ENCODE data around the gene KMO.

Gene KMO

DNA sequence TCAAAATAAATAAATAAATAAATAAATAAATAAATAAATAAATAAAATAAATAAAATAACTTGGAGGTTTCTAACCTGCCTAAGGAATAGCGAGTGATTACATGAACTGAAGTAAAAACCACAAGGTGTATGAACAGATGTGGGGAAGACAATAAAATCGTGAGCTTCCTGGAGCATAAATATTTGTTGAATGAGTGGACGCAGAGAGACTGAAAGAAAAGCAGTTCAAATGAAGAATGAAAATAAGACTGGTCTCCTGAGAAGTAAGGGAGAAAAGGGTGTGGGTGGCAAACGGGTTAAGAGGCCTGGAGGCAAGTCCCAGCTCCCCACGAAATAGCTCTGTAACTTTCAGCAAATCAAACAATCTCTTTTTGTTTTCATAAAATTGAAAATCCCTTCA, 74.4 kb downstream of the KMO start:
- no peaks in the 10 kb centered on the region for H3K9me3 ChIP-seq (ENCODE audit: control insufficient read depth in 5 of 5, low read length in 5 of 5)
- no peak overlapping the region for H3K4me3 ChIP-seq (ENCODE audit: low read depth in 1 of 5, low read length in 5 of 5)
- peaks cover 0 to 10% (median 0%) of the 10 kb centered on the region in 5 donors for H3K4me1 ChIP-seq (ENCODE audit: control insufficient read depth in 5 of 5, insufficient read depth in 5 of 5, low read length in 5 of 5)
- no peak overlapping the region for H3K27ac ChIP-seq (ENCODE audit: low read depth, low read length)
- H3K36me3 ChIP-seq (ENCODE audit: control insufficient read depth in 5 of 5, insufficient read depth in 5 of 5, low read length in 5 of 5): no peaks in the 10 kb centered on the region
- H3K9ac ChIP-seq (ENCODE audit: low read length in 5 of 5): no peak overlapping the region
- H3K27me3 ChIP-seq (ENCODE audit: control insufficient read depth in 5 of 5, insufficient read depth in 4 of 5, low read length in 5 of 5): no peaks in the 10 kb centered on the region

DNA sequence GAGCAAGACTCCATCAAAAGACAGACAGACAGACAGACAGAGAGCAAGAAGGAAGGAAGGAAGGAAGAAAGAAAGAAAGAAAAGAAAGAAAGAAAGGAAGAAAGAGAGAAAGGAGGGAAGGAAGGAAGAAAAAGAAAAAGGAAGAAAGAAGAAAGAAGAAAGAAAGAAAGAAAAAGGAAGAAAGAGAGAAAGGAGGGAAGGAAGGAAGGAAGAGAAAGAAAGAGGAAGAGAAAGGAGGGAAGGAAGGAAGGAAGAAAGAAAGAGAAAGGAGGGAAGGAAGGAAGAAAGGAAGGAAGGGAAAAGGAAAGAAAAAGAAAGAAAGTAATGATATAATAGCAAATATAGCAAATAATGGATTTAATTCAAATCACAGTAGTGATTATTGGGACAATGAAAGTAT, 75.3 kb downstream of the KMO start:
- H3K9ac ChIP-seq (ENCODE audit: low read length in 5 of 5): no peak overlapping the region
- no peaks in the 10 kb centered on the region for H3K9me3 ChIP-seq (ENCODE audit: control insufficient read depth in 5 of 5, low read length in 5 of 5)
- no peaks in the 10 kb centered on the region for H3K36me3 ChIP-seq (ENCODE audit: control insufficient read depth in 5 of 5, insufficient read depth in 5 of 5, low read length in 5 of 5)
- H3K27me3 ChIP-seq (ENCODE audit: control insufficient read depth in 5 of 5, insufficient read depth in 4 of 5, low read length in 5 of 5): no peaks in the 10 kb centered on the region
- no peak overlapping the region for H3K27ac ChIP-seq (ENCODE audit: low read depth, low read length)
- no peak overlapping the region for H3K4me3 ChIP-seq (ENCODE audit: low read depth in 1 of 5, low read length in 5 of 5)
- H3K4me1 ChIP-seq (ENCODE audit: control insufficient read depth in 5 of 5, insufficient read depth in 5 of 5, low read length in 5 of 5): peaks cover 0 to 10% (median 3%) of the 10 kb centered on the region in 5 donors

- Histone ChIP-seq H3K4me1 (ENCODE audit: control insufficient read depth in 5 of 5, insufficient read depth in 5 of 5, low read length in 5 of 5) (peaks cover 0 to 10% (median 3%) of the 10 kb centered on the region in 5 donors), H3K27ac (ENCODE audit: low read depth, low read length) (no peak overlapping the region), H3K4me3 (ENCODE audit: low read depth in 1 of 5, low read length in 5 of 5) (no peak overlapping the region), H3K9ac (ENCODE audit: low read length in 5 of 5) (no peak overlapping the region), H3K36me3 (ENCODE audit: control insufficient read depth in 5 of 5, insufficient read depth in 5 of 5, low read length in 5 of 5) (no peaks in the 10 kb centered on the region), H3K9me3 (ENCODE audit: control insufficient read depth in 5 of 5, low read length in 5 of 5) (no peaks in the 10 kb centered on the region), H3K27me3 (ENCODE audit: control insufficient read depth in 5 of 5, insufficient read depth in 4 of 5, low read length in 5 of 5) (no peaks in the 10 kb centered on the region)
Observed at GRCh38 chr1:241608379-241609033, 76.3 kb downstream of the KMO start.

DNA sequence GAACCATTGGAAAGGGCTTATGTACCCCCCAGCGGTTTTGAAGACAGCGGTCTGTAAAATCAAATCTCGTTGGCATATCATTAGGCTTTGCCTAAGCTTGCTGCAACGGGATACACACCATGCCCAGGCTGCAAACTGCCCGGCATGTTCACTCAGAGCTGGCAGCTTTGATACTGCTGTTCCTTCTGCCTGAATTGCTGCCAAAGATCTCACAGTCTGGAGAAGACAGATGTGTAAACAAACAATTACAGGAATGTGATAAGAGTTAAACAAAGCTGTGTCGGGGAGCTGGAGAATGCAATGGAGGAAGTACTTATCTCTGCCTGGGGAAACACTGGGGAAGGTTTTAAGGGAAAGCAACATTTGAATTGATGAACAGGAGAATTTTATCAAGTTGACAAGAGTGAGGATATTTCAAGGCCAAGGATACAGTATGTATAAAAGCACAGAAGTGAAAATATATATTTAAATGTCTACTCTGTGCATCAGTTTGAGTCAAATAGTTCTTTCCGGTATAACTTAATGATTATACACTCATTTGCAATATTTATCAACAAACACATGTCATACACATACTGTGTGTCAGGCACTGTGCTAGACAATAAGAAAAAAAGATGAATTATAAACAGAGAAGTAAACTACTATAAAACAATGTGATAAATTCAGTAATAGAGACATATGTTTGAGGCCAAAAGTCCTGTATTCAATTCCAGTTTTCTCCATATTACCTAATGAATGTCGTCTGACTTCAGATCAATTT, 78.1 kb downstream of the KMO start:
- H3K27ac ChIP-seq (ENCODE audit: low read depth, low read length): no peak overlapping the region

GRCh38 chr1:241611063-241611462, 78.9 kb downstream of the KMO start:
- Histone ChIP-seq H3K4me1 (ENCODE audit: control insufficient read depth in 5 of 5, insufficient read depth in 5 of 5, low read length in 5 of 5) (peaks cover 0 to 5% (median 3%) of the 10 kb centered on the region in 5 donors), H3K27me3 (ENCODE audit: control insufficient read depth in 5 of 5, insufficient read depth in 4 of 5, low read length in 5 of 5) (no peaks in the 10 kb centered on the region), H3K9ac (ENCODE audit: low read length in 5 of 5) (no peak overlapping the region), H3K9me3 (ENCODE audit: control insufficient read depth in 5 of 5, low read length in 5 of 5) (no peaks in the 10 kb centered on the region), H3K36me3 (ENCODE audit: control insufficient read depth in 5 of 5, insufficient read depth in 5 of 5, low read length in 5 of 5) (no peaks in the 10 kb centered on the region), H3K4me3 (ENCODE audit: low read depth in 1 of 5, low read length in 5 of 5) (no peak overlapping the region), H3K27ac (ENCODE audit: low read depth, low read length) (no peak overlapping the region)

More for the DNA sequence above, 78.1 kb downstream of the KMO start:
- Histone ChIP-seq H3K9me3 (ENCODE audit: control insufficient read depth in 5 of 5, low read length in 5 of 5) (no peaks in the 10 kb centered on the region), H3K4me3 (ENCODE audit: low read depth in 1 of 5, low read length in 5 of 5) (no peak overlapping the region), H3K9ac (ENCODE audit: low read length in 5 of 5) (no peak overlapping the region), H3K36me3 (ENCODE audit: control insufficient read depth in 5 of 5, insufficient read depth in 5 of 5, low read length in 5 of 5) (no peaks in the 10 kb centered on the region), H3K27me3 (ENCODE audit: control insufficient read depth in 5 of 5, insufficient read depth in 4 of 5, low read length in 5 of 5) (no peaks in the 10 kb centered on the region), H3K4me1 (ENCODE audit: control insufficient read depth in 5 of 5, insufficient read depth in 5 of 5, low read length in 5 of 5) (peaks cover 0 to 5% (median 3%) of the 10 kb centered on the region in 5 donors)

DNA sequence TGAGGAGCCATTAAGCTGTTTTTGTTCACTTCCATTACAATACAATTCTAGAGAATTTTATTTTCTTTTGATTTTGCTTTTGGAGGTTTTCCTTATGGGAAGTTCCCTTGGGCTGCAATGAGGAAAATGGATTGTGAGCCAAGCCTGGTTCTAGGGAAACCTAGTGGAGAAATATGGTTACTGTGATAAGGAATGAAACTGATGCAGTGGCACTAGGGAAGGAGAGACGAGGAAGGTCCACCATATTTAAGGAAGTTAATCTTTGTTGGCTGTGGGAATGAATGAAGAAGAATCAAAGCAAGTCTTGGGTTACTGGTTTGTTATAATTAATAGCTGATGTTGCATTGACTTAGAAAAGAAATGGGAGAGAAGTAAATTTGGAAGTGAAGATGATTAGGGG, 79.6 kb downstream of the KMO start:
- H3K4me1 ChIP-seq (ENCODE audit: control insufficient read depth in 5 of 5, insufficient read depth in 5 of 5, low read length in 5 of 5): peaks cover 0 to 5% (median 3%) of the 10 kb centered on the region in 5 donors
- H3K36me3 ChIP-seq (ENCODE audit: control insufficient read depth in 5 of 5, insufficient read depth in 5 of 5, low read length in 5 of 5): no peaks in the 10 kb centered on the region
- H3K4me3 ChIP-seq (ENCODE audit: low read depth in 1 of 5, low read length in 5 of 5): no peak overlapping the region
- no peak overlapping the region for H3K9ac ChIP-seq (ENCODE audit: low read length in 5 of 5)
- no peaks in the 10 kb centered on the region for H3K9me3 ChIP-seq (ENCODE audit: control insufficient read depth in 5 of 5, low read length in 5 of 5)
- no peak overlapping the region for H3K27ac ChIP-seq (ENCODE audit: low read depth, low read length)
- no peaks in the 10 kb centered on the region for H3K27me3 ChIP-seq (ENCODE audit: control insufficient read depth in 5 of 5, insufficient read depth in 4 of 5, low read length in 5 of 5)

GRCh38 chr1:241612533-241613477, 80.6 kb downstream of the KMO start:
- Histone ChIP-seq H3K4me3 (ENCODE audit: low read depth in 1 of 5, low read length in 5 of 5) (no peak overlapping the region), H3K36me3 (ENCODE audit: control insufficient read depth in 5 of 5, insufficient read depth in 5 of 5, low read length in 5 of 5) (no peaks in the 10 kb centered on the region), H3K9me3 (ENCODE audit: control insufficient read depth in 5 of 5, low read length in 5 of 5) (no peaks in the 10 kb centered on the region), H3K27me3 (ENCODE audit: control insufficient read depth in 5 of 5, insufficient read depth in 4 of 5, low read length in 5 of 5) (no peaks in the 10 kb centered on the region), H3K9ac (ENCODE audit: low read length in 5 of 5) (no peak overlapping the region), H3K4me1 (ENCODE audit: control insufficient read depth in 5 of 5, insufficient read depth in 5 of 5, low read length in 5 of 5) (peaks cover 0 to 5% (median 3%) of the 10 kb centered on the region in 5 donors), H3K27ac (ENCODE audit: low read depth, low read length) (peak overlapping the region; percentile 11)

DNA sequence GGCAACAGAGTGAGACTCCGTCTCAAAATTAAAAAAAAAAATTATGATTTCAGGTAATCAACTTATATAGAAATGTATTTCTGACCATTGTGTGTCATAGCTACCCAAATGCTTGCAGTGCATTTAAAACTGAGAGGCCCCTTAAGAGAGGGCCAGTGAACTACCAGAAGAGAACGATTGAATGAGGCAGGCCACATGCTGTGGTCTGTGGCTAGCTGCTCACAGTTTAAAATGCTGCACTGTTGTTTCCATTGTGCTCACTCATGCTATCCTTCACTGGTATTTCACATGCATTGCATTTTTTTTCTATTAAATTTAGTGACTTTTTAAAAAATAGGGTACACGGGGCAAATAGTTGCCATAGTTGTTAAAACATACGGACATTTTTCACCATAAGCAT, 82.0 kb downstream of the KMO start:
- Histone ChIP-seq H3K4me3 (ENCODE audit: low read depth in 1 of 5, low read length in 5 of 5) (no peak overlapping the region), H3K9ac (ENCODE audit: low read length in 5 of 5) (no peak overlapping the region), H3K27ac (ENCODE audit: low read depth, low read length) (no peak overlapping the region), H3K9me3 (ENCODE audit: control insufficient read depth in 5 of 5, low read length in 5 of 5) (no peaks in the 10 kb centered on the region), H3K36me3 (ENCODE audit: control insufficient read depth in 5 of 5, insufficient read depth in 5 of 5, low read length in 5 of 5) (no peaks in the 10 kb centered on the region), H3K4me1 (ENCODE audit: control insufficient read depth in 5 of 5, insufficient read depth in 5 of 5, low read length in 5 of 5) (peaks cover 0 to 5% (median 3%) of the 10 kb centered on the region in 5 donors), H3K27me3 (ENCODE audit: control insufficient read depth in 5 of 5, insufficient read depth in 4 of 5, low read length in 5 of 5) (no peaks in the 10 kb centered on the region)

GRCh38 chr1:241614572-241614971, 82.4 kb downstream of the KMO start:
- Histone ChIP-seq H3K9ac (ENCODE audit: low read length in 5 of 5) (no peak overlapping the region), H3K4me3 (ENCODE audit: low read depth in 1 of 5, low read length in 5 of 5) (no peak overlapping the region), H3K9me3 (ENCODE audit: control insufficient read depth in 5 of 5, low read length in 5 of 5) (no peaks in the 10 kb centered on the region), H3K27me3 (ENCODE audit: control insufficient read depth in 5 of 5, insufficient read depth in 4 of 5, low read length in 5 of 5) (no peaks in the 10 kb centered on the region), H3K4me1 (ENCODE audit: control insufficient read depth in 5 of 5, insufficient read depth in 5 of 5, low read length in 5 of 5) (peaks cover 0 to 5% (median 3%) of the 10 kb centered on the region in 5 donors), H3K36me3 (ENCODE audit: control insufficient read depth in 5 of 5, insufficient read depth in 5 of 5, low read length in 5 of 5) (no peaks in the 10 kb centered on the region), H3K27ac (ENCODE audit: low read depth, low read length) (no peak overlapping the region)
